ENCODE results near the gene CEP70. TPM values are rescaled to one million over a fixed set of nuclear protein-coding genes. Genes with fewer than 3 reads are reported as not detected.

CEP70 gene
- total and polyA plus RNA-seq, 9 donors = 12.4 to 101 (median 64.3) TPM

DNA sequence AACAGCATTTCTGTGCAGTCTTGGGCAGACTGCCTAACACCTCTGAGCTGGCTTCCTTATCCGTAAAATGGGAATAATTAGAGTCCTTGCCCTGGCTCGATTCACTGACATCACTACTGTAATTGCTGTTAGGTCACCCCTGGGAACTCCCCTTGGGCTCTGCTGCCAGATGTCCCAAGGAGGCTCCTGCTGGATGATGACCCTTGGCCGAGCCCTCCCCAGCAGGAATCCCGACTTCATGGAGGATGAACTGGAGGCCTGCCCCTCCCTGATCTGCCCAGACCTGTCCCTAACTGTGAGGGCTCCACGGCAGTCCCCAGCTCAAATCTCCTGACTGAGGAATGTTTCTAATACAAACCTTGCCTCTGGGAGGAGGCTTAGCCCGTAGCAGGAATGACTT, 141.6 kb downstream of the CEP70 start:
- H3K9me3 ChIP-seq = no peaks in the 10 kb centered on the region

DNA sequence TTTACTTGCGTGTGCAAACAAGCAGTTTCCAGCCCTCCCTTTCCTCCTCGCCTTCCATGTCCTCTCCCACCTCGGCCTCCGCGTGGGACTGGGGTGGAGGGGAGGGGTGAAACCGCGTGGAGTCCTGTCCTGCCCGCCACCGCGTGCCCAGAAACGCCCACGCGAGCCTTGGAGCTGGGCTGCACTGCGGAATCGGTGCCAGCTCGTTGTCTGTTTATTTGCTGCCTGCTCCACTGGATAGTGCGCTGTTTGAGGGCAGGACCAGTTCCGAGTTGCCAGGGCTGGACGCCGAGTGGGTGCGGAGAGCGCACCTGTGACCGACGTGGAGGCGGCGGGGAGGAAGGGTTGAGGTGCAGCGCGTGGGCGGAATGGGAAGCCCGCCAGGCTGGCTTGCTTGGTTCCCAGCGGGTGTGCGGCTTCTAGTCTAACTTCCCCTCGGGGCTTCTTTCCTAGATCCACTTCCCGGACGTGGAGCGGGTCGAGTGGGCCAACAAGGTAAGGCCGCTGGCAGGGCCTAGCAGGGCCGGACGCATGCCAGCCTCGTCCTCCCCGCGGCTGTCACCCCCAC, 142.4 kb downstream of the CEP70 start:
- Histone ChIP-seq H3K4me1 (ENCODE audit: insufficient read depth) (no peaks in the 10 kb centered on the region), H3K27ac (no peak overlapping the region), H3K27me3 (no peaks in the 10 kb centered on the region), H3K9me3 (no peaks in the 10 kb centered on the region), H3K36me3 (no peaks in the 10 kb centered on the region), H3K4me3 (no peak overlapping the region)
- intact Hi-C loops (cut with DNase I) = no loop called here
- peak in 1 of 5 donors; percentile 28 for DNase-seq
- TF ChIP-seq EP300 (IDR thresholded peaks at IDR 0.05) (no peak), POLR2A (IDR thresholded peaks at IDR 0.05) (no peak)
- TF ChIP-seq, protein P1, sequence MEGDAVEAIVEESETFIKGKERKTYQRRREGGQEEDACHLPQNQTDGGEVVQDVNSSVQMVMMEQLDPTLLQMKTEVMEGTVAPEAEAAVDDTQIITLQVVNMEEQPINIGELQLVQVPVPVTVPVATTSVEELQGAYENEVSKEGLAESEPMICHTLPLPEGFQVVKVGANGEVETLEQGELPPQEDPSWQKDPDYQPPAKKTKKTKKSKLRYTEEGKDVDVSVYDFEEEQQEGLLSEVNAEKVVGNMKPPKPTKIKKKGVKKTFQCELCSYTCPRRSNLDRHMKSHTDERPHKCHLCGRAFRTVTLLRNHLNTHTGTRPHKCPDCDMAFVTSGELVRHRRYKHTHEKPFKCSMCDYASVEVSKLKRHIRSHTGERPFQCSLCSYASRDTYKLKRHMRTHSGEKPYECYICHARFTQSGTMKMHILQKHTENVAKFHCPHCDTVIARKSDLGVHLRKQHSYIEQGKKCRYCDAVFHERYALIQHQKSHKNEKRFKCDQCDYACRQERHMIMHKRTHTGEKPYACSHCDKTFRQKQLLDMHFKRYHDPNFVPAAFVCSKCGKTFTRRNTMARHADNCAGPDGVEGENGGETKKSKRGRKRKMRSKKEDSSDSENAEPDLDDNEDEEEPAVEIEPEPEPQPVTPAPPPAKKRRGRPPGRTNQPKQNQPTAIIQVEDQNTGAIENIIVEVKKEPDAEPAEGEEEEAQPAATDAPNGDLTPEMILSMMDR (IDR thresholded peaks at IDR 0.05) = no peak
- 85 to 87% (median 86%) methylated on average over 43 of the region's 43 CpGs for WGBS, 3 donors

More for the DNA sequence above, 141.6 kb downstream of the CEP70 start:
- Histone ChIP-seq H3K27me3 (no peaks in the 10 kb centered on the region), H3K36me3 (no peaks in the 10 kb centered on the region), H3K4me3 (no peak overlapping the region), H3K4me1 (ENCODE audit: insufficient read depth) (no peaks in the 10 kb centered on the region), H3K27ac (no peak overlapping the region)
- intact Hi-C loops (cut with DNase I) = no loop called here
- 54 to 67% (median 62%) methylated on average over 6 of the region's 6 CpGs for WGBS, 3 donors
- TF ChIP-seq POLR2A (IDR thresholded peaks at IDR 0.05) = no peak
- TF ChIP-seq, protein P1 (IDR thresholded peaks at IDR 0.05) = no peak
- TF ChIP-seq EP300 (IDR thresholded peaks at IDR 0.05) = no peak
- DNase-seq = peak in 1 of 5 donors; percentile 14

GRCh38 chr3:138450704-138451424, 143.2 kb downstream of the CEP70 start:
- peak in 1 of 5 donors; percentile 12 for DNase-seq
- 81 to 84% (median 84%) methylated on average over 6 of the region's 6 CpGs for WGBS, 3 donors
- TF ChIP-seq, protein P1 (IDR thresholded peaks at IDR 0.05) = no peak
- TF ChIP-seq POLR2A (IDR thresholded peaks at IDR 0.05) = no peak
- TF ChIP-seq EP300 (IDR thresholded peaks at IDR 0.05) = no peak

GRCh38 chr3:138450181-138450580, 143.9 kb downstream of the CEP70 start:
- TF ChIP-seq, protein P1 (IDR thresholded peaks at IDR 0.05) = no peak
- TF ChIP-seq EP300 (IDR thresholded peaks at IDR 0.05) (no peak), POLR2A (IDR thresholded peaks at IDR 0.05) (no peak)
- intact Hi-C loops (cut with DNase I) = no loop called here
- H3K4me1 ChIP-seq (ENCODE audit: insufficient read depth) = no peaks in the 10 kb centered on the region
- DNase-seq = peak in 1 of 5 donors; percentile 1
- H3K36me3 ChIP-seq = no peaks in the 10 kb centered on the region
- no peak overlapping the region for H3K4me3 ChIP-seq
- no peaks in the 10 kb centered on the region for H3K9me3 ChIP-seq
- 81 to 94% (median 89%) methylated on average over 7 of the region's 7 CpGs for WGBS, 3 donors
- no peaks in the 10 kb centered on the region for H3K27me3 ChIP-seq
- H3K27ac ChIP-seq = no peak overlapping the region

More at GRCh38 chr3:138450704-138451424, 143.2 kb downstream of the CEP70 start:
- no peaks in the 10 kb centered on the region for H3K9me3 ChIP-seq
- H3K36me3 ChIP-seq = no peaks in the 10 kb centered on the region
- no peaks in the 10 kb centered on the region for H3K4me1 ChIP-seq (ENCODE audit: insufficient read depth)
- no peaks in the 10 kb centered on the region for H3K27me3 ChIP-seq
- H3K4me3 ChIP-seq = no peak overlapping the region
- intact Hi-C loops (cut with DNase I) = no loop called here
- no peak overlapping the region for H3K27ac ChIP-seq
